HepG2 (cell line): ENCODE measurements around the gene FHIT. TPM values are rescaled to one million over a fixed set of nuclear protein-coding genes. Genes with fewer than 3 reads are reported as not detected.

Experiments used
- ATAC-seq: fragments of 200-7000 bp; cut with Tn5 transposase; 3 replicates; pipeline ENCODE4 v1.9.1; 2020; ENCODE audit warnings: mild to moderate bottlenecking, moderate library complexity
- BruUV-seq: library from RNA; stranded (reverse); fragments of 400-500 nt; replicated peaks from 2 replicates; lab custom pipeline; 2021; lab: Mats Ljungman, UMichigan
- CTCF ChIA-PET: fragments of 300-600 bp; formaldehyde crosslinking; extraction: SDS; loops from one replicate; lab custom pipeline; 2021; ENCODE audit warnings: low total read pairs, inconsistent platforms, low intra/inter-chr PET ratio; lab: Yijun Ruan, JAX
- POLR2A ChIA-PET: fragments of 350-600 bp; sonication (Branson Sonifier 250); formaldehyde crosslinking; loops from one replicate; lab custom pipeline; 2020; ENCODE audit warnings: antibody characterized with exemption, inconsistent platforms; lab: Yijun Ruan, JAX
- DNase-seq: peaks from one replicate; pipeline ENCODE4 v3.0.0-alpha.2; 2015; ENCODE audit warnings: low spot score
- FAIRE-seq: peaks from 3 replicates; lab custom pipeline; 2011; peaks lifted over from hg19 to GRCh38; lab: Jason Lieb, UNC
- H2AFZ ChIP-seq: one replicate; pipeline ENCODE4 v1.6.1; 2011; ENCODE audit warnings: low read length, inconsistent platforms
- H3K27ac ChIP-seq: fragments of 300-600 bp; 3 replicates; pipeline ENCODE4 v1.8.0; 2011; ENCODE audit warnings: mixed run types, mild to moderate bottlenecking, mixed read lengths, low read length, inconsistent platforms; ENCODE audit not compliant: insufficient read depth; ENCODE audit errors: extremely low read length
- H3K27me3 ChIP-seq, 2 experiments: fragments of 200-600 bp in 1 of 2; 2 replicates in 1 of 2; 3 replicates in 1 of 2; pipeline versions ENCODE4 v1.6.0 to v1.8.0; 2011; ENCODE audit warnings: low read length in 2 of 2, mild to moderate bottlenecking in 2 of 2, moderate library complexity in 2 of 2, inconsistent platforms in 1 of 2; ENCODE audit not compliant: insufficient read depth in 2 of 2, control insufficient read depth in 1 of 2
- H3K36me3 ChIP-seq, 2 experiments: fragments of 200-600 bp in 1 of 2; replicated peaks in 1 of 2; 2 replicates in 1 of 2; 3 replicates in 1 of 2; pipeline versions ENCODE4 v1.5.1 to v1.8.0; 2011; ENCODE audit warnings: low read length in 2 of 2, inconsistent platforms in 1 of 2; ENCODE audit not compliant: insufficient read depth in 2 of 2, control insufficient read depth in 1 of 2
- H3K4me1 ChIP-seq: 2 replicates; pipeline ENCODE4 v1.5.1; 2012; ENCODE audit warnings: low read length, inconsistent platforms; ENCODE audit not compliant: insufficient read depth
- H3K4me2 ChIP-seq: 2 replicates; pipeline ENCODE4 v1.6.0; 2011; ENCODE audit warnings: low read depth, low read length, inconsistent platforms
- H3K4me3 ChIP-seq, 3 experiments: fragments of 200-600 bp in 1 of 3; sonication (generic), shearing (Covaris generic) in 1 of 3; replicated peaks in 1 of 3; 2 replicates each; pipeline ENCODE4 v1.5.1; 2011 to 2016; ENCODE audit warnings: low read length in 3 of 3, inconsistent platforms in 2 of 3, low read depth in 2 of 3, mild to moderate bottlenecking in 2 of 3, control low read depth in 1 of 3, mixed read lengths in 1 of 3; ENCODE audit not compliant: insufficient read depth in 1 of 3
- H3K79me2 ChIP-seq: one replicate; pipeline ENCODE4 v1.6.1; 2011; ENCODE audit warnings: low read length, inconsistent platforms; ENCODE audit not compliant: insufficient read depth
- H3K9ac ChIP-seq: 2 replicates; pipeline ENCODE4 v1.6.0; 2011; ENCODE audit warnings: mild to moderate bottlenecking, low read depth, low read length, inconsistent platforms; ENCODE audit not compliant: insufficient read depth
- H3K9me3 ChIP-seq: 2 replicates; pipeline ENCODE4 v1.5.1; 2012; ENCODE audit warnings: mild to moderate bottlenecking, low read length
- H4K20me1 ChIP-seq: 2 replicates; pipeline ENCODE4 v1.6.0; 2011; ENCODE audit warnings: inconsistent platforms, mild to moderate bottlenecking, low read length, moderate library complexity; ENCODE audit not compliant: insufficient read depth
- CENPX ChIP-seq: sonication (generic); formaldehyde crosslinking; IDR thresholded peaks from 2 replicates; pipeline ENCODE4 v1.9.0; 2021; ENCODE audit warnings: mild to moderate bottlenecking, missing genetic modification reagents, moderate library complexity
- EP300 ChIP-seq, 3 experiments: sonication (generic) in 1 of 3; formaldehyde crosslinking in 1 of 3; IDR thresholded peaks; 2 replicates each; pipeline versions ENCODE4 v1.5.1 to v1.6.1; 2011 to 2020; ENCODE audit warnings: low read depth in 2 of 3, low read length in 2 of 3, borderline replicate concordance in 1 of 3, improper control_type of control experiment in 1 of 3, mild to moderate bottlenecking in 1 of 3, missing genetic modification reagents in 1 of 3, moderate library complexity in 1 of 3
- IRF2 ChIP-seq: IDR thresholded peaks from 2 replicates; pipeline ENCODE4 v1.6.1; 2018; ENCODE audit warnings: missing genetic modification reagents, missing compliant biosample characterization
- MED1 ChIP-seq: sonication (generic); formaldehyde crosslinking; IDR thresholded peaks from 2 replicates; pipeline ENCODE4 v1.4.0; 2020; ENCODE audit warnings: missing genetic modification reagents
- SNAPC2 ChIP-seq: sonication (generic); formaldehyde crosslinking; IDR thresholded peaks from 2 replicates; pipeline ENCODE4 v1.8.1; 2022; ENCODE audit warnings: mild to moderate bottlenecking, missing genetic modification reagents
- ZNF562 ChIP-seq: sonication (generic); formaldehyde crosslinking; IDR thresholded peaks from 2 replicates; pipeline ENCODE4 v1.8.0; 2022; ENCODE audit warnings: missing genetic modification reagents, borderline replicate concordance
- ZSCAN29 ChIP-seq: sonication (generic); formaldehyde crosslinking; conservative IDR thresholded peaks from 2 replicates; pipeline ENCODE4 v1.4.0; 2020; ENCODE audit warnings: mild to moderate bottlenecking, missing genetic modification reagents
- WGBS: methylation state at CpG from one replicate; pipeline ENCODE4 v1.1.6; 2017; ENCODE audit warnings: low lambda C conversion rate; 5-methylcytosine and 5-hydroxymethylcytosine counted together
- in situ Hi-C: cut with HindIII; loops from 2 replicates; pipeline ENCODE4 v1.10.0; 2017; ENCODE audit warnings: low pct_unique_long_range_greater_than_20kb; ENCODE audit not compliant: extremely low pct_ligation_motif_present
- intact Hi-C: fragments of 100-400 bp; cut with micrococcal nuclease; formaldehyde crosslinking; loops from one replicate; pipeline ENCODE4 v1.10.0; 2022; ENCODE audit not compliant: unreplicated experiment
- polyA plus RNA-seq, 8 experiments: library from polyadenylated mRNA; depleted of rRNA in 3 of 8; stranded (reverse) in 7 of 8; unstranded in 1 of 8; fragments of >200 nt; fragmentation: Illumina TruSeq in 4 of 8; extraction: Trizol in 4 of 8; gene quantifications; 2 replicates each; pipeline versions ENCODE4 v1.2.1 to v1.2.3, GENCODE V29; 2011 to 2016; ENCODE audit warnings: low read depth in 4 of 8, missing spikeins in 1 of 8, mixed read lengths in 1 of 8; ENCODE audit not compliant: insufficient read depth in 1 of 8
- total RNA-seq, 5 experiments: library from RNA; depleted of rRNA; stranded (reverse); fragments of >200 nt; fragmentation: Illumina TruSeq; extraction: Trizol; gene quantifications; 2 replicates each; pipeline ENCODE4 v1.2.3, GENCODE V29; 2016; ENCODE audit warnings: low read depth in 1 of 5
- TF ChIP-seq, protein P1 (sequence below), 2 experiments: sonication (generic) in 1 of 2; formaldehyde crosslinking in 1 of 2; IDR thresholded peaks; 2 replicates each; pipeline versions ENCODE4 v1.5.1 to v1.6.1; 2011 to 2020; ENCODE audit warnings: borderline replicate concordance in 1 of 2, low read depth in 1 of 2, low read length in 1 of 2, mild to moderate bottlenecking in 1 of 2, missing genetic modification reagents in 1 of 2, moderate library complexity in 1 of 2
- TF ChIP-seq, protein P2 (sequence below): sonication (generic); formaldehyde crosslinking; IDR thresholded peaks from 2 replicates; pipeline ENCODE4 v1.4.0; 2020; ENCODE audit warnings: missing genetic modification reagents, borderline replicate concordance

Gene FHIT
- total and polyA plus RNA-seq, 2 of the 13 experiments (the other 11 are each of a cell fraction or from before 2014, with no cell fraction given), result 4.0 to 4.6 TPM

DNA sequence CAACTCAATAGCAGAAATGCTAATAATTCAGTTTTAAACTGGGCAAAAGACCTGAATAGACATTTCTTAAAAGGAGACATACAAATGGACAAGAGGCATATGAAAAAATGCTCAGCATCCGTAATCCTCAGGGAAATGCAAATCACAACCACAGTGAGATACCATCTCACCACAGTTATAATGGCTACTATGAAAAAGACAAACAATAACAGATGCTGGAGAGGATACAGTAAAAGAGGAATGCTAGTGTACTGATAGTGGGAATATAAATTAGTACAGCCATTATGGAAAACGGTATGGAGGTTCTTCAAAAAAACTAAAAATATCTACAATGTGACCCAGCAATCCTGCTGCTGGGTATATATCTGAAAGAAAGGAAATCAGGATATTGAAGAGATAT is 367.2 kb downstream of the FHIT start:
- Histone ChIP-seq H3K9me3 (peaks cover 7% of the 10 kb centered on the region; the same call in 1 of the 2 replicates), H4K20me1 (no peaks in the 10 kb centered on the region), H3K27ac (no peak overlapping the region), H3K4me3 (no peak overlapping the region), H3K36me3 (no peaks in the 10 kb centered on the region), H3K9ac (no peak overlapping the region), H3K27me3 (no peaks in the 10 kb centered on the region; a peak in 1 of 5 replicates), H3K4me1 (no peaks in the 10 kb centered on the region), H2AFZ (no peak overlapping the region), H3K79me2 (no peaks in the 10 kb centered on the region), H3K4me2 (no peak overlapping the region)
- DNase-seq (no peak), ATAC-seq (no peak), FAIRE-seq (no peak)
- TF ChIP-seq, protein P1, sequence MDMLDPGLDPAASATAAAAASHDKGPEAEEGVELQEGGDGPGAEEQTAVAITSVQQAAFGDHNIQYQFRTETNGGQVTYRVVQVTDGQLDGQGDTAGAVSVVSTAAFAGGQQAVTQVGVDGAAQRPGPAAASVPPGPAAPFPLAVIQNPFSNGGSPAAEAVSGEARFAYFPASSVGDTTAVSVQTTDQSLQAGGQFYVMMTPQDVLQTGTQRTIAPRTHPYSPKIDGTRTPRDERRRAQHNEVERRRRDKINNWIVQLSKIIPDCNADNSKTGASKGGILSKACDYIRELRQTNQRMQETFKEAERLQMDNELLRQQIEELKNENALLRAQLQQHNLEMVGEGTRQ (IDR thresholded peaks at IDR 0.05; ENCODE audit: low read depth, low read length), result no peak
- TF ChIP-seq, protein P1 (CRISPR knock-in tag; IDR thresholded peaks at IDR 0.05; ENCODE audit: borderline replicate concordance), result no peak
- TF ChIP-seq EP300 (IDR thresholded peaks at IDR 0.05; ENCODE audit: low read depth in 2 of 2, low read length in 2 of 2), result no peak
- TF ChIP-seq EP300 (CRISPR knock-in tag; IDR thresholded peaks at IDR 0.05; ENCODE audit: borderline replicate concordance), result no peak
- TF ChIP-seq, protein P2, sequence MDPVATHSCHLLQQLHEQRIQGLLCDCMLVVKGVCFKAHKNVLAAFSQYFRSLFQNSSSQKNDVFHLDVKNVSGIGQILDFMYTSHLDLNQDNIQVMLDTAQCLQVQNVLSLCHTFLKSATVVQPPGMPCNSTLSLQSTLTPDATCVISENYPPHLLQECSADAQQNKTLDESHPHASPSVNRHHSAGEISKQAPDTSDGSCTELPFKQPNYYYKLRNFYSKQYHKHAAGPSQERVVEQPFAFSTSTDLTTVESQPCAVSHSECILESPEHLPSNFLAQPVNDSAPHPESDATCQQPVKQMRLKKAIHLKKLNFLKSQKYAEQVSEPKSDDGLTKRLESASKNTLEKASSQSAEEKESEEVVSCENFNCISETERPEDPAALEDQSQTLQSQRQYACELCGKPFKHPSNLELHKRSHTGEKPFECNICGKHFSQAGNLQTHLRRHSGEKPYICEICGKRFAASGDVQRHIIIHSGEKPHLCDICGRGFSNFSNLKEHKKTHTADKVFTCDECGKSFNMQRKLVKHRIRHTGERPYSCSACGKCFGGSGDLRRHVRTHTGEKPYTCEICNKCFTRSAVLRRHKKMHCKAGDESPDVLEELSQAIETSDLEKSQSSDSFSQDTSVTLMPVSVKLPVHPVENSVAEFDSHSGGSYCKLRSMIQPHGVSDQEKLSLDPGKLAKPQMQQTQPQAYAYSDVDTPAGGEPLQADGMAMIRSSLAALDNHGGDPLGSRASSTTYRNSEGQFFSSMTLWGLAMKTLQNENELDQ (CRISPR knock-in tag), result no peak
- TF ChIP-seq IRF2, result no peak
- no peak for TF ChIP-seq SNAPC2
- no peak for TF ChIP-seq ZSCAN29 (CRISPR knock-in tag)
- TF ChIP-seq MED1, result no peak
- TF ChIP-seq ZNF562, result no peak
- no peak for TF ChIP-seq CENPX (CRISPR knock-in tag)
- ChIA-PET POLR2A (no interaction called here), CTCF (no interaction called here)
- in situ Hi-C loops (no loop called here), intact Hi-C loops (no loop called here)
- BruUV-seq, result no TSS peak
- 47% methylated on average over 2 of the region's 2 CpGs for WGBS
